Neural cell (in vitro differentiated cells): ENCODE results near the gene MBNL2. TPM values are rescaled to one million over a fixed set of nuclear protein-coding genes. Genes with fewer than 3 reads are reported as not detected.
A peak's percentile ranks its signal among the peaks of the same experiment; 100 is the strongest.

Source experiments
- H2AFZ ChIP-seq: fragments of 200-600, 300-800 bp; sonication (generic), shearing (Covaris generic); 2 replicates; pipeline ENCODE4 v1.6.0; 2014; ENCODE audit warnings: low read depth, mild to moderate bottlenecking, antibody characterized with exemption, low read length, moderate library complexity
- H3F3A ChIP-seq: fragments of 200-600 bp; shearing (Covaris generic); 2 replicates; pipeline ENCODE4 v1.6.1; 2016; ENCODE audit warnings: mild to moderate bottlenecking, moderate library complexity, mixed read lengths, antibody characterized with exemption, low read length; ENCODE audit not compliant: insufficient read depth, poor library complexity, severe bottlenecking
- H3K27ac ChIP-seq: fragments of 200-600, 300-800 bp; sonication (generic), shearing (Covaris generic); 2 replicates; pipeline ENCODE4 v1.5.1; 2014; ENCODE audit warnings: mild to moderate bottlenecking, low read length, moderate library complexity
- H3K27me3 ChIP-seq: fragments of 300-800, 200-600 bp; sonication (generic), shearing (Covaris generic); 2 replicates; pipeline ENCODE4 v1.6.0; 2014; ENCODE audit warnings: mild to moderate bottlenecking, low read depth, low read length, moderate library complexity; ENCODE audit not compliant: insufficient read depth
- H3K36me3 ChIP-seq: fragments of 300-800, 200-600 bp; sonication (generic), shearing (Covaris generic); 2 replicates; pipeline ENCODE4 v1.5.1; 2014; ENCODE audit warnings: mild to moderate bottlenecking, antibody characterized with exemption, low read length, moderate library complexity; ENCODE audit not compliant: insufficient read depth
- H3K4me2 ChIP-seq: fragments of 300-800, 200-600 bp; sonication (generic), shearing (Covaris generic); 2 replicates; pipeline ENCODE4 v1.6.0; 2014; ENCODE audit warnings: mild to moderate bottlenecking, low read length
- H3K4me3 ChIP-seq: fragments of 300-800, 200-600 bp; sonication (generic), shearing (Covaris generic); 2 replicates; pipeline ENCODE4 v1.5.1; 2014; ENCODE audit warnings: mild to moderate bottlenecking, low read length, moderate library complexity
- H3K79me2 ChIP-seq: fragments of 200-600 bp; shearing (Covaris generic); replicated peaks from 2 replicates; pipeline ENCODE4 v1.6.0; 2014; ENCODE audit warnings: mild to moderate bottlenecking, low read length, moderate library complexity; ENCODE audit not compliant: insufficient read depth
- H3K9ac ChIP-seq: fragments of 300-800, 200-600 bp; sonication (generic), shearing (Covaris generic); 2 replicates; pipeline ENCODE4 v1.6.1; 2016; ENCODE audit warnings: mild to moderate bottlenecking, low read length, mixed read lengths
- H3K9me2 ChIP-seq: fragments of 200-600 bp; shearing (Covaris generic); 2 replicates; pipeline ENCODE4 v1.6.1; 2016; ENCODE audit warnings: mild to moderate bottlenecking, low read length, mixed read lengths; ENCODE audit not compliant: insufficient read depth
- H3K9me3 ChIP-seq: fragments of 200-600, 300-800 bp; sonication (generic), shearing (Covaris generic); 2 replicates; pipeline ENCODE4 v1.6.1; 2016; ENCODE audit warnings: mild to moderate bottlenecking, mixed run types, low read length, moderate library complexity, mixed read lengths
- H4K20me1 ChIP-seq: fragments of 200-600 bp; shearing (Covaris generic); 2 replicates; pipeline ENCODE4 v1.6.1; 2016; ENCODE audit warnings: mild to moderate bottlenecking, mixed run types; ENCODE audit not compliant: insufficient read depth
- CTCF ChIP-seq: fragments of 450-650 bp; IDR thresholded peaks from 2 replicates; pipeline ENCODE4 v1.5.1; 2014; ENCODE audit warnings: antibody characterized with exemption, mild to moderate bottlenecking, moderate library complexity; ENCODE audit not compliant: poor library complexity, severe bottlenecking
- POLR2AphosphoS5 ChIP-seq: IDR thresholded peaks from 2 replicates; pipeline ENCODE4 v1.6.1; 2012
- RAD21 ChIP-seq: fragments of 450-650 bp; conservative IDR thresholded peaks from 2 replicates; pipeline ENCODE4 v1.6.1; 2014; ENCODE audit warnings: antibody characterized with exemption, mild to moderate bottlenecking, moderate library complexity
- REST ChIP-seq: IDR thresholded peaks from 2 replicates; pipeline ENCODE4 v1.6.1; 2012; ENCODE audit warnings: borderline replicate concordance
- SMC3 ChIP-seq: fragments of 450-650 bp; conservative IDR thresholded peaks from 2 replicates; pipeline ENCODE4 v1.6.1; 2014; ENCODE audit warnings: antibody characterized with exemption, mild to moderate bottlenecking, moderate library complexity; ENCODE audit not compliant: poor library complexity
- polyA plus RNA-seq: library from polyadenylated mRNA; depleted of rRNA; stranded (reverse); fragments of >200 nt; gene quantifications from 2 replicates; pipeline ENCODE4 v1.2.3, GENCODE V29; 2014

The MBNL2 gene
- polyA plus RNA-seq, 1 donor from 2014 or later = 4.3 TPM

GRCh38 chr13:97366172-97366688 is 144.1 kb downstream of the MBNL2 start:
- Histone ChIP-seq H4K20me1 (no peaks in the 10 kb centered on the region), H2AFZ (no peak overlapping the region), H3K79me2 (no peaks in the 10 kb centered on the region), H3K9ac (no peak overlapping the region), H3K4me3 (no peak overlapping the region), H3K9me2 (no peaks in the 10 kb centered on the region), H3F3A (no peaks in the 10 kb centered on the region), H3K4me2 (no peak overlapping the region), H3K36me3 (no peaks in the 10 kb centered on the region), H3K27me3 (no peaks in the 10 kb centered on the region), H3K9me3 (no peaks in the 10 kb centered on the region), H3K27ac (no peak overlapping the region)
- TF ChIP-seq RAD21 (peak; percentile 33), CTCF (no peak), SMC3 (peak; percentile 30), REST (no peak)

- Histone ChIP-seq H3K27ac (no peak overlapping the region), H3K9ac (no peak overlapping the region), H3K9me3 (no peaks in the 10 kb centered on the region), H3K79me2 (no peaks in the 10 kb centered on the region), H3F3A (no peaks in the 10 kb centered on the region), H3K4me3 (peak overlapping the region; percentile 12), H3K36me3 (no peaks in the 10 kb centered on the region), H3K27me3 (no peaks in the 10 kb centered on the region), H3K9me2 (no peaks in the 10 kb centered on the region), H4K20me1 (no peaks in the 10 kb centered on the region), H3K4me2 (no peak overlapping the region), H2AFZ (no peak overlapping the region)
- TF ChIP-seq RAD21 (no peak), POLR2AphosphoS5 (no peak), REST (no peak), SMC3 (no peak), CTCF (peak; percentile 10)
Observed at GRCh38 chr13:97367016-97367822, 145.1 kb downstream of the MBNL2 start.
